ENCODE data around the gene C16orf54.

C16orf54 gene

DNA sequence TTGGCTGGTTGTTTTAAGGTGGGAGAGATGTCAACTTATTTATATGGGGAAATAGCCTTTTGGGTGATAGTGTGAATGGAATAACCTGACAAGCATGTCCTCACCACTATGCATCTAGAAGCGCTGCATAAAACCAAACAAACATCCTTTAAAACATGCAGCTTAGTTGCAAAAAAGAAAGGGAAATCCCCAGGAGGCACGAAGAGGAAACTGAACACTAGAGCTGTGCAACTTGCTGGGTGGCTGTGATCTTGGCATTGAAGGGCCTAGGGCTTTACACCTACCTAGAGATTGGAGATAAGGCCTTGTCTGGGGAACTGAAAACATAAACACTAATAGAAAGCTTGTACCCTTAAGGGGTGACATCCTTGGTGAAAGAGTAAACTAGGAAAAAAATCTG, 7.3 kb downstream of the C16orf54 start:
- no peaks in the 10 kb centered on the region for H3K9me3 ChIP-seq (ENCODE audit: control insufficient read depth, insufficient read depth, low read depth, low read length)
- TF ChIP-seq SETDB1 (IDR thresholded peaks at IDR 0.05; ENCODE audit: insufficient read length, low read length) = peak; percentile 34
- TF ChIP-seq, protein P1, sequence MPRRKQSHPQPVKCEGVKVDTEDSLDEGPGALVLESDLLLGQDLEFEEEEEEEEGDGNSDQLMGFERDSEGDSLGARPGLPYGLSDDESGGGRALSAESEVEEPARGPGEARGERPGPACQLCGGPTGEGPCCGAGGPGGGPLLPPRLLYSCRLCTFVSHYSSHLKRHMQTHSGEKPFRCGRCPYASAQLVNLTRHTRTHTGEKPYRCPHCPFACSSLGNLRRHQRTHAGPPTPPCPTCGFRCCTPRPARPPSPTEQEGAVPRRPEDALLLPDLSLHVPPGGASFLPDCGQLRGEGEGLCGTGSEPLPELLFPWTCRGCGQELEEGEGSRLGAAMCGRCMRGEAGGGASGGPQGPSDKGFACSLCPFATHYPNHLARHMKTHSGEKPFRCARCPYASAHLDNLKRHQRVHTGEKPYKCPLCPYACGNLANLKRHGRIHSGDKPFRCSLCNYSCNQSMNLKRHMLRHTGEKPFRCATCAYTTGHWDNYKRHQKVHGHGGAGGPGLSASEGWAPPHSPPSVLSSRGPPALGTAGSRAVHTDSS (tag by site-specific recombination; IDR thresholded peaks at IDR 0.05) = no peak
- H3K4me1 ChIP-seq (ENCODE audit: control insufficient read depth, insufficient read depth, low read length) = no peaks in the 10 kb centered on the region
- POLR2A ChIA-PET = no interaction called here
- H3K27ac ChIP-seq (ENCODE audit: extremely low read depth, low read depth, low read length) = no peak overlapping the region
- CTCF ChIA-PET = interaction anchor here (0.6 to 1.4 kb wide), 4 partner anchors 9 to 788 kb away, joined by 4 to 10 read pairs (median 4); partner anchors contain the start of gene NFATC2IP
- H3K4me3 ChIP-seq (ENCODE audit: low read depth, low read length) = no peak overlapping the region
- no peaks in the 10 kb centered on the region for H3K36me3 ChIP-seq (ENCODE audit: control insufficient read depth in 2 of 2, insufficient read depth in 1 of 2, low read length in 2 of 2)

DNA sequence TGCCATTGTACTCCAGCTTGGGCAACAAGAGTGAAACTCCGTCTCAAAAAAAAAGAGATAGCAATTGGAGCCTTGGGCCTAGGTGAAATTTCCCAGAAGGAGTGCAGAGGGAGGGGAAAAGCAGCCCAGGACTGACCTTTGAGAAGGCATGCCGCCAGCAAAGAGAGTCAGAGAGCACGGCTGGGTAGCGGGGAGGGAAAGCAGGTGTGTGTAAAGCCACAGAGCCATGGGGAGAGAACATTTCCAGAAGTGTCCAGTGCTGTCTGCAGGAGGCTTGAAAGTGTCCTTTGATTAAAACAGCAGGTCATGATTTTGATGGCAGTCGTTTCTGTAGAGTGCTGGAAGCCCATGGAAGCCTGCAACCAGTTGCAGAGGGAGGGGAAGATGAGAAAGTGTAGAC, 8.1 kb downstream of the C16orf54 start:
- no peaks in the 10 kb centered on the region for H3K36me3 ChIP-seq (ENCODE audit: control insufficient read depth in 2 of 2, insufficient read depth in 1 of 2, low read length in 2 of 2)
- H3K9me3 ChIP-seq (ENCODE audit: control insufficient read depth, insufficient read depth, low read depth, low read length) = no peaks in the 10 kb centered on the region
- ChIA-PET POLR2A (no interaction called here), CTCF (interaction anchor here (0.7 kb wide), 1 partner anchor 14 kb away, joined by 4 read pairs; no protein-coding TSS in a partner anchor)
- H3K27ac ChIP-seq (ENCODE audit: extremely low read depth, low read depth, low read length) = no peak overlapping the region
- H3K4me3 ChIP-seq (ENCODE audit: low read depth, low read length) = no peak overlapping the region
- no peaks in the 10 kb centered on the region for H3K4me1 ChIP-seq (ENCODE audit: control insufficient read depth, insufficient read depth, low read length)
- TF ChIP-seq ZFP69B (tag by site-specific recombination; IDR thresholded peaks at IDR 0.05) = no peak
- 0 out of 2 replicates have a peak, but pooled peaks have one; percentile 10 for TF ChIP-seq ZNF341 (tag by site-specific recombination; IDR thresholded peaks at IDR 0.05; ENCODE audit: low read depth)

DNA sequence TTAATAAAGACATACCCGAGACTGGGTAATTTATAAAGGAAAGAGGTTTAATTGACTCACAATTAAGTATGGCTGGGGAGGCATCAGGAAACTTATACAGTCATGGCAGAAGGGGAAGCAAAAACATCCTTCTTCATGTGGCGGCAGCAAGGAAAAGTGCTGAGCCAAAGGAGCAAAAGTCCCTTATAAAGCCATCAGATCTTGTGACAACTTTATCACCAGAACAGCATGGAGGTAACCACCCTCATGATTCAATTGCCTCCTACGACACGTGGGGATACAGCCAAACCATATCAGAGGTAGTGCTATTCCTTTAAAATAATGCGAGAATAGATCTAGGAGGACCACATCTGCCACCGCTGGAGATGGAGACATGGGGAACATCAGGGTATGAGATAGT, 9.0 kb downstream of the C16orf54 start:
- TF ChIP-seq PRDM1 (tag by site-specific recombination; IDR thresholded peaks at IDR 0.05) = no peak
- TF ChIP-seq ZNF16 (tag by site-specific recombination; IDR thresholded peaks at IDR 0.05; ENCODE audit: low read depth) = no peak
- TF ChIP-seq ZNF266 (tag by site-specific recombination; IDR thresholded peaks at IDR 0.05; ENCODE audit: low read depth) = no peak
- POLR2A ChIA-PET = no interaction called here
- Histone ChIP-seq H3K27ac (ENCODE audit: extremely low read depth, low read depth, low read length) (no peak overlapping the region), H3K9me3 (ENCODE audit: control insufficient read depth, insufficient read depth, low read depth, low read length) (no peaks in the 10 kb centered on the region), H3K4me3 (ENCODE audit: low read depth, low read length) (no peak overlapping the region), H3K4me1 (ENCODE audit: control insufficient read depth, insufficient read depth, low read length) (no peaks in the 10 kb centered on the region), H3K36me3 (ENCODE audit: control insufficient read depth in 2 of 2, insufficient read depth in 1 of 2, low read length in 2 of 2) (no peaks in the 10 kb centered on the region)
- CTCF ChIA-PET = interaction anchor here (0.7 kb wide), 1 partner anchor 53 kb away, joined by 3 read pairs; no protein-coding TSS in a partner anchor

DNA sequence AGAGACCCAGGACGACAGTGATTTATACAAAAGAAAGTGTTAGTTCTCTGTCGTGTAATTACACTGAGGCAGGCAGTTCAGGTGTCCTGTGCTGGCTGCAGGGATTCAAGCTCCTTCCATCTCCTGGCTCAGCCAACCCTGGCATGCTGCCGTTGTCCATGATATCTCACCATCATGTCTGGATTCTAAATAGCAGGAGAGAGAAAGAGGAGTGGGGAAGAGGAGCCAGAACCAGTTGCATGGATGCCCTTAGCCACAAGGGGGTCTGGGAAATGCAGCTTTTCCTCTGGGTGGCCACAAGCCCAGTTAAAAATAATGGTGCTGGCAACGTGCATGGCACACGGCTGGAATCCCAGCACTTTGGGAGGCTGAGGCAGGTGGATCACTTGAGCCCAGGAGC, 9.7 kb downstream of the C16orf54 start:
- no peaks in the 10 kb centered on the region for H3K9me3 ChIP-seq (ENCODE audit: control insufficient read depth, insufficient read depth, low read depth, low read length)
- H3K4me1 ChIP-seq (ENCODE audit: control insufficient read depth, insufficient read depth, low read length) = no peaks in the 10 kb centered on the region
- ChIA-PET POLR2A (interaction anchor here (1.5 kb wide), 1 partner anchor 54 kb away, joined by 4 read pairs; the partner anchor contains the start of gene KIF22), CTCF (interaction anchor here (0.7 kb wide), 1 partner anchor 54 kb away, joined by 3 read pairs; no protein-coding TSS in a partner anchor)
- H3K4me3 ChIP-seq (ENCODE audit: low read depth, low read length) = no peak overlapping the region
- TF ChIP-seq, protein P2, sequence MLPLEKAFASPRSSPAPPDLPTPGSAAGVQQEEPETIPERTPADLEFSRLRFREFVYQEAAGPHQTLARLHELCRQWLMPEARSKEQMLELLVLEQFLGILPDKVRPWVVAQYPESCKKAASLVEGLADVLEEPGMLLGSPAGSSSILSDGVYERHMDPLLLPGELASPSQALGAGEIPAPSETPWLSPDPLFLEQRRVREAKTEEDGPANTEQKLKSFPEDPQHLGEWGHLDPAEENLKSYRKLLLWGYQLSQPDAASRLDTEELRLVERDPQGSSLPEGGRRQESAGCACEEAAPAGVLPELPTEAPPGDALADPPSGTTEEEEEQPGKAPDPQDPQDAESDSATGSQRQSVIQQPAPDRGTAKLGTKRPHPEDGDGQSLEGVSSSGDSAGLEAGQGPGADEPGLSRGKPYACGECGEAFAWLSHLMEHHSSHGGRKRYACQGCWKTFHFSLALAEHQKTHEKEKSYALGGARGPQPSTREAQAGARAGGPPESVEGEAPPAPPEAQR (tag by site-specific recombination; IDR thresholded peaks at IDR 0.05) = no peak
- TF ChIP-seq, protein P3, sequence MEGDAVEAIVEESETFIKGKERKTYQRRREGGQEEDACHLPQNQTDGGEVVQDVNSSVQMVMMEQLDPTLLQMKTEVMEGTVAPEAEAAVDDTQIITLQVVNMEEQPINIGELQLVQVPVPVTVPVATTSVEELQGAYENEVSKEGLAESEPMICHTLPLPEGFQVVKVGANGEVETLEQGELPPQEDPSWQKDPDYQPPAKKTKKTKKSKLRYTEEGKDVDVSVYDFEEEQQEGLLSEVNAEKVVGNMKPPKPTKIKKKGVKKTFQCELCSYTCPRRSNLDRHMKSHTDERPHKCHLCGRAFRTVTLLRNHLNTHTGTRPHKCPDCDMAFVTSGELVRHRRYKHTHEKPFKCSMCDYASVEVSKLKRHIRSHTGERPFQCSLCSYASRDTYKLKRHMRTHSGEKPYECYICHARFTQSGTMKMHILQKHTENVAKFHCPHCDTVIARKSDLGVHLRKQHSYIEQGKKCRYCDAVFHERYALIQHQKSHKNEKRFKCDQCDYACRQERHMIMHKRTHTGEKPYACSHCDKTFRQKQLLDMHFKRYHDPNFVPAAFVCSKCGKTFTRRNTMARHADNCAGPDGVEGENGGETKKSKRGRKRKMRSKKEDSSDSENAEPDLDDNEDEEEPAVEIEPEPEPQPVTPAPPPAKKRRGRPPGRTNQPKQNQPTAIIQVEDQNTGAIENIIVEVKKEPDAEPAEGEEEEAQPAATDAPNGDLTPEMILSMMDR (tag by site-specific recombination; IDR thresholded peaks at IDR 0.05) = peak; percentile 49; the same call in 1 of the 2 replicates
- peak; percentile 50; the same call in 1 of the 2 replicates for TF ChIP-seq ZNF121 (tag by site-specific recombination; IDR thresholded peaks at IDR 0.05)
- H3K27ac ChIP-seq (ENCODE audit: extremely low read depth, low read depth, low read length) = no peak overlapping the region
- H3K36me3 ChIP-seq (ENCODE audit: control insufficient read depth in 2 of 2, insufficient read depth in 1 of 2, low read length in 2 of 2) = no peaks in the 10 kb centered on the region

Measured in HEK293 (cell line).